H9 (cell line): ENCODE measurements around the gene CPT2. TPM values are rescaled to one million over a fixed set of nuclear protein-coding genes. Genes with fewer than 3 reads are reported as not detected.

Source experiments
- DNase-seq: peaks from one replicate; pipeline ENCODE4 v3.0.0-alpha.2; 2017
- H2AFZ ChIP-seq: one replicate; pipeline ENCODE4 v1.6.1; 2013; ENCODE audit warnings: mild to moderate bottlenecking, low read length, control low read depth, moderate library complexity
- H2AK5ac ChIP-seq: 2 replicates; pipeline ENCODE4 v1.6.1; 2013; ENCODE audit warnings: low read length, control low read depth, mixed read lengths; ENCODE audit not compliant: insufficient read length
- H2BK120ac ChIP-seq: one replicate; pipeline ENCODE4 v1.6.1; 2013; ENCODE audit warnings: low read depth, mild to moderate bottlenecking, low read length, control low read depth, inconsistent platforms; ENCODE audit not compliant: poor library complexity, severe bottlenecking
- H2BK12ac ChIP-seq: 2 replicates; pipeline ENCODE4 v1.6.1; 2013; ENCODE audit warnings: low read length, control low read depth, mixed read lengths, low read depth; ENCODE audit not compliant: insufficient read length
- H2BK15ac ChIP-seq: 2 replicates; pipeline ENCODE4 v1.6.1; 2013; ENCODE audit warnings: low read depth, low read length, control low read depth
- H2BK20ac ChIP-seq: one replicate; pipeline ENCODE4 v1.6.1; 2013; ENCODE audit warnings: low read depth, mild to moderate bottlenecking, low read length, control low read depth, inconsistent platforms; ENCODE audit not compliant: poor library complexity, severe bottlenecking
- H2BK5ac ChIP-seq: 2 replicates; pipeline ENCODE4 v1.6.1; 2013; ENCODE audit warnings: low read length, control low read depth, mixed read lengths; ENCODE audit not compliant: insufficient read length
- H3K14ac ChIP-seq: 2 replicates; pipeline ENCODE4 v1.6.1; 2013; ENCODE audit warnings: low read length, control low read depth; ENCODE audit not compliant: insufficient read depth
- H3K18ac ChIP-seq: 2 replicates; pipeline ENCODE4 v1.6.1; 2013; ENCODE audit warnings: low read depth, mild to moderate bottlenecking, mixed read lengths, low read length, control low read depth; ENCODE audit not compliant: insufficient read length
- H3K23ac ChIP-seq: 2 replicates; pipeline ENCODE4 v1.6.1; 2013; ENCODE audit warnings: low read length, control low read depth, mixed read lengths, low read depth; ENCODE audit not compliant: insufficient read length
- H3K23me2 ChIP-seq: 2 replicates; pipeline ENCODE4 v1.6.1; 2013; ENCODE audit warnings: low read depth, mild to moderate bottlenecking, mixed read lengths, low read length, control low read depth; ENCODE audit not compliant: insufficient read length, poor library complexity, severe bottlenecking
- H3K27ac ChIP-seq: 2 replicates; pipeline ENCODE4 v1.5.1; 2013; ENCODE audit warnings: low read length, control low read depth, mixed read lengths, low read depth; ENCODE audit not compliant: insufficient read length
- H3K27me3 ChIP-seq: 2 replicates; pipeline ENCODE4 v1.6.1; 2013; ENCODE audit warnings: low read length, control low read depth, inconsistent platforms; ENCODE audit not compliant: insufficient read depth
- H3K4ac ChIP-seq: 2 replicates; pipeline ENCODE4 v1.6.1; 2013; ENCODE audit warnings: low read depth, mild to moderate bottlenecking, control low read depth, inconsistent platforms, low read length, moderate library complexity
- H3K4me1 ChIP-seq: 2 replicates; pipeline ENCODE4 v1.6.1; 2013; ENCODE audit warnings: low read length, control low read depth, inconsistent platforms; ENCODE audit not compliant: insufficient read depth
- H3K4me2 ChIP-seq: 2 replicates; pipeline ENCODE4 v1.6.1; 2013; ENCODE audit warnings: low read length, control low read depth, mixed read lengths; ENCODE audit not compliant: insufficient read length, insufficient read depth
- H3K56ac ChIP-seq: 2 replicates; pipeline ENCODE4 v1.6.1; 2013; ENCODE audit warnings: low read depth, mild to moderate bottlenecking, mixed read lengths, low read length, control low read depth; ENCODE audit not compliant: insufficient read length
- H3K79me1 ChIP-seq: 2 replicates; pipeline ENCODE4 v1.6.1; 2013; ENCODE audit warnings: low read depth, mild to moderate bottlenecking, moderate library complexity, low read length, control low read depth, inconsistent platforms; ENCODE audit not compliant: insufficient read depth, poor library complexity, severe bottlenecking
- H3K79me2 ChIP-seq: 2 replicates; pipeline ENCODE4 v1.6.1; 2013; ENCODE audit warnings: low read length, control low read depth, inconsistent platforms; ENCODE audit not compliant: insufficient read depth
- H3K9ac ChIP-seq: 2 replicates; pipeline ENCODE4 v1.6.1; 2013; ENCODE audit warnings: low read length, control low read depth, mixed read lengths; ENCODE audit not compliant: insufficient read length; ENCODE audit errors: extremely low read depth
- H3K9me3 ChIP-seq: one replicate; pipeline ENCODE4 v1.6.1; 2013; ENCODE audit warnings: low read depth, low read length, inconsistent platforms; ENCODE audit not compliant: control insufficient read depth
- H3T11ph ChIP-seq: one replicate; pipeline ENCODE4 v1.6.1; 2013; ENCODE audit warnings: mild to moderate bottlenecking, low read length, control low read depth, inconsistent platforms
- H4K20me1 ChIP-seq: one replicate; pipeline ENCODE4 v1.6.1; 2013; ENCODE audit not compliant: control insufficient read depth, insufficient read length, insufficient read depth
- H4K5ac ChIP-seq: 2 replicates; pipeline ENCODE4 v1.6.1; 2013; ENCODE audit warnings: low read depth, mild to moderate bottlenecking, mixed read lengths, low read length, control low read depth; ENCODE audit not compliant: insufficient read length
- H4K8ac ChIP-seq: replicated peaks from 2 replicates; pipeline ENCODE4 v1.6.1; 2013; ENCODE audit warnings: low read length, control low read depth, mixed read lengths, low read depth; ENCODE audit not compliant: insufficient read length
- H4K91ac ChIP-seq: 2 replicates; pipeline ENCODE4 v1.6.1; 2013; ENCODE audit warnings: low read depth, mild to moderate bottlenecking, moderate library complexity, mixed read lengths, low read length, control low read depth; ENCODE audit not compliant: insufficient read length
- H3K27ac Mint-ChIP-seq, 3 experiments: 2 replicates in 2 of 3; 3 replicates in 1 of 3; pipeline ENCODE4 v1.8.0; 2020 to 2021; ENCODE audit warnings: mixed read lengths in 3 of 3, mild to moderate bottlenecking in 1 of 3, moderate library complexity in 1 of 3
- H3K27me3 Mint-ChIP-seq: 2 replicates; pipeline ENCODE4 v1.8.0; 2021; ENCODE audit warnings: low read depth, mild to moderate bottlenecking, moderate library complexity, mixed read lengths
- H3K36me3 Mint-ChIP-seq, 3 experiments: 2 replicates in 2 of 3; 3 replicates in 1 of 3; pipeline ENCODE4 v1.8.0; 2020 to 2021; ENCODE audit warnings: low read depth in 3 of 3, mixed read lengths in 3 of 3; ENCODE audit not compliant: insufficient read depth in 1 of 3
- H3K4me1 Mint-ChIP-seq, 2 experiments: 2 replicates each; pipeline ENCODE4 v1.8.0; 2020; ENCODE audit warnings: mixed read lengths in 2 of 2
- H3K4me3 Mint-ChIP-seq, 2 experiments: 2 replicates in 1 of 2; 3 replicates in 1 of 2; pipeline ENCODE4 v1.8.0; 2020 to 2021; ENCODE audit warnings: mild to moderate bottlenecking in 2 of 2, mixed read lengths in 2 of 2, moderate library complexity in 1 of 2
- H3K9me3 Mint-ChIP-seq, 2 experiments: 2 replicates in 1 of 2; 3 replicates in 1 of 2; pipeline ENCODE4 v1.8.0; 2020; ENCODE audit warnings: mild to moderate bottlenecking in 2 of 2, mixed read lengths in 2 of 2, moderate library complexity in 1 of 2
- WGBS: extraction: QIAGEN DNeasy Blood & Tissue Kit; methylation state at CpG from one replicate; pipeline ENCODE4 v1.1.7; 2013; ENCODE audit warnings: missing lambda C conversion rate, low lambda C conversion rate, mixed read lengths; ENCODE audit not compliant: insufficient read length; ENCODE audit errors: extremely low coverage; 5-methylcytosine and 5-hydroxymethylcytosine counted together
- total RNA-seq: library from RNA; stranded (reverse); gene quantifications from 2 replicates; pipeline ENCODE4 v1.2.1, GENCODE V29; 2021
- TF ChIP-seq, protein P1 (sequence below): fragments of 200-600 bp; sonication (generic); conservative IDR thresholded peaks from 3 replicates; pipeline ENCODE4 v1.8.0; 2021; ENCODE audit warnings: antibody characterized with exemption, mild to moderate bottlenecking

Gene CPT2
- total RNA-seq, 1 experiment from 2014 or later: 33.2 TPM

DNA sequence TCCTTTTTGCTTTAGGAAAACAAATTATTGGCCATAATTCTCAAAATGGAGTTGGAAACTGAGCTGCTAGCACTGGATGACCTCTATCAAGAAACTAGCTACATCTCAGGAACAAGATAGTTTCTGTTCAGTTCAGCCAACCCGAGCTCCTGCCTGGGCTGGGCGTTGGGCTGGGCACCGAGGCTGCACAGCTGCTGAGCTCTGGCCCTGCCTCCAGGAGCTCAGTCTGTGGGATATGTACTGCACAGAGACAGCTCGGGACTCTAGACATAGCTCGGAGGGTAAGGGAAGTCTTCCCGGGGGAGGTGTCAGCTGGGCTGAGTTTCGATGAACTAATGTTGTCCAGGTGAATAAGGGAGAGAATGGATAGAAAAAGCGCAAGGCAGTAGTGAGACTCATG is 29.7 kb upstream of the CPT2 start:
- Histone ChIP-seq H4K5ac (no peak overlapping the region), H3K9me3 (no peaks in the 10 kb centered on the region), H3K27me3 (no peaks in the 10 kb centered on the region), H4K91ac (no peak overlapping the region), H2BK15ac (no peak overlapping the region), H3K4me1 (peaks cover 3% of the 10 kb centered on the region; the same call in 1 of the 2 replicates), H2AK5ac (no peak overlapping the region), H3K14ac (no peak overlapping the region), H4K8ac (no peak overlapping the region), H2BK12ac (no peak overlapping the region), H3K79me2 (no peaks in the 10 kb centered on the region), H3K4ac (no peak overlapping the region), H3K23ac (no peak overlapping the region), H2BK20ac (no peak overlapping the region), H3K4me2 (no peak overlapping the region), H3K18ac (no peak overlapping the region), H2AFZ (no peak overlapping the region), H3K56ac (no peak overlapping the region), H3T11ph (no peak overlapping the region), H4K20me1 (no peaks in the 10 kb centered on the region), H3K9ac (no peak overlapping the region), H2BK5ac (no peak overlapping the region), H3K23me2 (no peaks in the 10 kb centered on the region), H3K79me1 (no peaks in the 10 kb centered on the region), H2BK120ac (no peak overlapping the region), H3K27ac (no peak overlapping the region)
- peaks cover 32 to 37% of the 10 kb centered on the region in 2 experiments for H3K4me1 Mint-ChIP-seq
- H3K36me3 Mint-ChIP-seq: no peaks in the 10 kb centered on the region
- H3K9me3 Mint-ChIP-seq: no peaks in the 10 kb centered on the region
- H3K4me3 Mint-ChIP-seq: no peak overlapping the region
- TF ChIP-seq, protein P1, sequence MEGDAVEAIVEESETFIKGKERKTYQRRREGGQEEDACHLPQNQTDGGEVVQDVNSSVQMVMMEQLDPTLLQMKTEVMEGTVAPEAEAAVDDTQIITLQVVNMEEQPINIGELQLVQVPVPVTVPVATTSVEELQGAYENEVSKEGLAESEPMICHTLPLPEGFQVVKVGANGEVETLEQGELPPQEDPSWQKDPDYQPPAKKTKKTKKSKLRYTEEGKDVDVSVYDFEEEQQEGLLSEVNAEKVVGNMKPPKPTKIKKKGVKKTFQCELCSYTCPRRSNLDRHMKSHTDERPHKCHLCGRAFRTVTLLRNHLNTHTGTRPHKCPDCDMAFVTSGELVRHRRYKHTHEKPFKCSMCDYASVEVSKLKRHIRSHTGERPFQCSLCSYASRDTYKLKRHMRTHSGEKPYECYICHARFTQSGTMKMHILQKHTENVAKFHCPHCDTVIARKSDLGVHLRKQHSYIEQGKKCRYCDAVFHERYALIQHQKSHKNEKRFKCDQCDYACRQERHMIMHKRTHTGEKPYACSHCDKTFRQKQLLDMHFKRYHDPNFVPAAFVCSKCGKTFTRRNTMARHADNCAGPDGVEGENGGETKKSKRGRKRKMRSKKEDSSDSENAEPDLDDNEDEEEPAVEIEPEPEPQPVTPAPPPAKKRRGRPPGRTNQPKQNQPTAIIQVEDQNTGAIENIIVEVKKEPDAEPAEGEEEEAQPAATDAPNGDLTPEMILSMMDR: no peak
- WGBS: no CpG with 5 or more reads among the region's 8 CpGs
- peaks cover 2% of the 10 kb centered on the region for H3K27me3 Mint-ChIP-seq
- no peak for DNase-seq
- H3K27ac Mint-ChIP-seq: no peak overlapping the region
